GM18508 (cell line): ENCODE data around the gene EXTL1.

Source experiments
- ATAC-seq: cut with Tn5 transposase; IDR thresholded peaks from one replicate; pipeline ENCODE4 v1.9.1; 2021; ENCODE audit warnings: moderate number of reproducible peaks; ENCODE audit not compliant: insufficient read depth, unreplicated experiment

The EXTL1 gene

GRCh38 chr1:26020941-26021646, 481 bp upstream of the EXTL1 start:
- ATAC-seq = no peak

GRCh38 chr1:26022404-26022779, 817 bp downstream of the EXTL1 start:
- no peak for ATAC-seq

GRCh38 chr1:26023009-26023408, 1.4 kb downstream of the EXTL1 start:
- no peak for ATAC-seq

- no peak for ATAC-seq
These were observed 2.3 kb downstream of the EXTL1 start for GRCh38 chr1:26023826-26024225.

- no peak for ATAC-seq
These were observed 3.5 kb downstream of the EXTL1 start for GRCh38 chr1:26025060-26025459.

- ATAC-seq = no peak
These were observed 3.9 kb downstream of the EXTL1 start for GRCh38 chr1:26025517-26025916.

GRCh38 chr1:26027716-26028489, 6.3 kb downstream of the EXTL1 start:
- no peak for ATAC-seq

GRCh38 chr1:26028490-26028980, 7.0 kb downstream of the EXTL1 start:
- ATAC-seq = no peak

- ATAC-seq = no peak
These were observed 7.7 kb downstream of the EXTL1 start for GRCh38 chr1:26029054-26029863.

- no peak for ATAC-seq
These were observed 8.4 kb downstream of the EXTL1 start for GRCh38 chr1:26029864-26030481.

- no peak for ATAC-seq
These were observed 9.6 kb downstream of the EXTL1 start for GRCh38 chr1:26031196-26031595.

- ATAC-seq = no peak
These were observed 10.1 kb downstream of the EXTL1 start for GRCh38 chr1:26031611-26032220.

- ATAC-seq = no peak
These were observed 11.2 kb downstream of the EXTL1 start for GRCh38 chr1:26032656-26033357.

GRCh38 chr1:26034504-26035202, 13.1 kb downstream of the EXTL1 start:
- ATAC-seq = no peak

GRCh38 chr1:26035203-26035958, 13.8 kb downstream of the EXTL1 start:
- ATAC-seq = no peak

- no peak for ATAC-seq
These were observed 14.6 kb downstream of the EXTL1 start for GRCh38 chr1:26035959-26036755.

- ATAC-seq = no peak
These were observed 15.2 kb downstream of the EXTL1 start for GRCh38 chr1:26036756-26037281.
